Muscle layer of duodenum (tissue), 2 donors: ENCODE measurements around the gene ATP5F1E.

ENCODE experiments used
- H3K27ac ChIP-seq: one replicate; pipeline ENCODE4 v1.7.0; 2013; ENCODE audit warnings: mild to moderate bottlenecking, low read length
- H3K27me3 ChIP-seq: one replicate; pipeline ENCODE4 v1.7.0; 2013; ENCODE audit warnings: low read depth, mild to moderate bottlenecking, control low read depth, low read length
- H3K36me3 ChIP-seq, 2 donors: one replicate each; pipeline ENCODE4 v1.7.0; 2013; ENCODE audit warnings: low read length in 2 of 2, control low read depth in 1 of 2, mild to moderate bottlenecking in 1 of 2; ENCODE audit not compliant: insufficient read depth in 2 of 2, control insufficient read depth in 1 of 2
- H3K4me1 ChIP-seq, 2 donors: one replicate each; pipeline ENCODE4 v1.7.0; 2013; ENCODE audit warnings: low read length in 2 of 2, mild to moderate bottlenecking in 2 of 2, control low read depth in 1 of 2, moderate library complexity in 1 of 2; ENCODE audit not compliant: insufficient read depth in 2 of 2, control insufficient read depth in 1 of 2
- H3K4me3 ChIP-seq, 2 donors: one replicate each; pipeline ENCODE4 v1.7.0; 2013; ENCODE audit warnings: low read length in 2 of 2, low read depth in 1 of 2, mild to moderate bottlenecking in 1 of 2
- H3K9me3 ChIP-seq, 2 donors: one replicate each; pipeline ENCODE4 v1.7.0; 2013; ENCODE audit warnings: low read length in 2 of 2, control low read depth in 1 of 2, mild to moderate bottlenecking in 1 of 2; ENCODE audit not compliant: control insufficient read depth in 1 of 2
- donor health status: healthy.

ATP5F1E gene

GRCh38 chr20:59032023-59032712 lies at the start of gene ATP5F1E:
Gene ATP5F1E, minus strand, starts transcription at chr20:59032335. Its CDS starts 84 bp downstream, at chr20:59032251.
- Histone ChIP-seq H3K36me3 (peaks cover 43 to 52% of the 10 kb centered on the region in 2 donors), H3K4me3 (peak within 1 kb of the TSS; percentile 85 to 89), H3K27me3 (no peaks in the 10 kb centered on the region), H3K4me1 (peaks cover 31 to 44% of the 10 kb centered on the region in 2 donors), H3K27ac (peak within 1 kb of the TSS; percentile 85), H3K9me3 (no peaks in the 10 kb centered on the region)

GRCh38 chr20:59081036-59081435 lies 48.9 kb upstream of the ATP5F1E start:
- H3K27ac ChIP-seq, result no peak overlapping the region
- H3K27me3 ChIP-seq, result no peaks in the 10 kb centered on the region
- H3K4me1 ChIP-seq, result no peaks in the 10 kb centered on the region
- H3K9me3 ChIP-seq, result no peaks in the 10 kb centered on the region
- H3K4me3 ChIP-seq, result no peak overlapping the region
- H3K36me3 ChIP-seq, result no peaks in the 10 kb centered on the region

- Histone ChIP-seq H3K27me3 (no peaks in the 10 kb centered on the region), H3K4me3 (no peak overlapping the region), H3K4me1 (no peaks in the 10 kb centered on the region), H3K9me3 (no peaks in the 10 kb centered on the region), H3K36me3 (no peaks in the 10 kb centered on the region), H3K27ac (no peak overlapping the region)
Observed at GRCh38 chr20:59078231-59078630, 46.1 kb upstream of the ATP5F1E start.

- Histone ChIP-seq H3K27ac (no peak overlapping the region), H3K9me3 (no peaks in the 10 kb centered on the region), H3K4me1 (no peaks in the 10 kb centered on the region), H3K4me3 (no peak overlapping the region), H3K27me3 (no peaks in the 10 kb centered on the region), H3K36me3 (no peaks in the 10 kb centered on the region)
Observed at GRCh38 chr20:59077705-59078104, 45.6 kb upstream of the ATP5F1E start.

GRCh38 chr20:59075934-59076508 lies 43.9 kb upstream of the ATP5F1E start:
- Histone ChIP-seq H3K4me3 (no peak overlapping the region), H3K27me3 (no peaks in the 10 kb centered on the region), H3K27ac (no peak overlapping the region), H3K36me3 (no peaks in the 10 kb centered on the region), H3K4me1 (no peaks in the 10 kb centered on the region), H3K9me3 (no peaks in the 10 kb centered on the region)

- no peak overlapping the region for H3K4me3 ChIP-seq
- H3K4me1 ChIP-seq, result no peaks in the 10 kb centered on the region
- no peaks in the 10 kb centered on the region for H3K36me3 ChIP-seq
- no peaks in the 10 kb centered on the region for H3K27me3 ChIP-seq
- no peaks in the 10 kb centered on the region for H3K9me3 ChIP-seq
- no peak overlapping the region for H3K27ac ChIP-seq
Observed at GRCh38 chr20:59074456-59074855, 42.3 kb upstream of the ATP5F1E start.

GRCh38 chr20:59073582-59073981 lies 41.4 kb upstream of the ATP5F1E start:
- Histone ChIP-seq H3K4me3 (no peak overlapping the region), H3K36me3 (no peaks in the 10 kb centered on the region), H3K4me1 (no peaks in the 10 kb centered on the region), H3K9me3 (no peaks in the 10 kb centered on the region), H3K27ac (no peak overlapping the region), H3K27me3 (no peaks in the 10 kb centered on the region)

- Histone ChIP-seq H3K27ac (no peak overlapping the region), H3K9me3 (no peaks in the 10 kb centered on the region), H3K4me1 (no peaks in the 10 kb centered on the region), H3K27me3 (no peaks in the 10 kb centered on the region), H3K4me3 (no peak overlapping the region), H3K36me3 (no peaks in the 10 kb centered on the region)
Observed at GRCh38 chr20:59071216-59071615, 39.1 kb upstream of the ATP5F1E start.

GRCh38 chr20:59069026-59069425 lies 36.9 kb upstream of the ATP5F1E start:
- Histone ChIP-seq H3K9me3 (no peaks in the 10 kb centered on the region), H3K4me3 (no peak overlapping the region), H3K36me3 (no peaks in the 10 kb centered on the region), H3K27ac (no peak overlapping the region), H3K27me3 (no peaks in the 10 kb centered on the region), H3K4me1 (peaks cover 3 to 6% of the 10 kb centered on the region in 2 donors)

- Histone ChIP-seq H3K27me3 (no peaks in the 10 kb centered on the region), H3K27ac (no peak overlapping the region)
Observed at GRCh38 chr20:59068534-59068933, 36.4 kb upstream of the ATP5F1E start.

GRCh38 chr20:59064214-59064722 lies 32.1 kb upstream of the ATP5F1E start:
- Histone ChIP-seq H3K4me1 (peaks cover 4 to 13% of the 10 kb centered on the region in 2 donors), H3K4me3 (no peak overlapping the region), H3K27ac (peak overlapping the region; percentile 47), H3K27me3 (no peaks in the 10 kb centered on the region), H3K9me3 (no peaks in the 10 kb centered on the region), H3K36me3 (no peaks in the 10 kb centered on the region)

More at GRCh38 chr20:59068534-59068933, 36.4 kb upstream of the ATP5F1E start:
- Histone ChIP-seq H3K4me3 (no peak overlapping the region), H3K36me3 (no peaks in the 10 kb centered on the region), H3K9me3 (no peaks in the 10 kb centered on the region), H3K4me1 (peaks cover 4 to 10% of the 10 kb centered on the region in 2 donors)
